ENCODE data around the gene CFAP46.

DNA sequence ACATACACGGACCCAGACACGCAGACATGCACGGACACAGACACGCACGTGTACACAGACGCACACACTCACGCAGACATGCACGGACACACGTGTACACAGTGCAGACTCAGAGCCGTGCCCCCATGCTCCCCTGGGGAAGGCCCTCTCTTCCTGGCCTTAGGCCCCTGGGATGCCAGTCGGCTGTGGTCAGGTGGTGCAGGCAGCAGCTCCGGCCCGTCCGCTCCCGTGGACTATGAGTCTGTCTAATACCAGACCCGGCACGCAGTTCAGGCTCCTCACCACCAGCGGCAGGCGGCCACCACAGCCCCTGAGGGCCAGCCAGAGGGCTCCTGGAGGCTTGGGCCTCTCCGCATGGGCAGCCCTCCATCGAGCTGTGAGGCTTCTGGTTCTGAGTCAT, 104.5 kb downstream of the CFAP46 start:
- TF ChIP-seq, protein P1, sequence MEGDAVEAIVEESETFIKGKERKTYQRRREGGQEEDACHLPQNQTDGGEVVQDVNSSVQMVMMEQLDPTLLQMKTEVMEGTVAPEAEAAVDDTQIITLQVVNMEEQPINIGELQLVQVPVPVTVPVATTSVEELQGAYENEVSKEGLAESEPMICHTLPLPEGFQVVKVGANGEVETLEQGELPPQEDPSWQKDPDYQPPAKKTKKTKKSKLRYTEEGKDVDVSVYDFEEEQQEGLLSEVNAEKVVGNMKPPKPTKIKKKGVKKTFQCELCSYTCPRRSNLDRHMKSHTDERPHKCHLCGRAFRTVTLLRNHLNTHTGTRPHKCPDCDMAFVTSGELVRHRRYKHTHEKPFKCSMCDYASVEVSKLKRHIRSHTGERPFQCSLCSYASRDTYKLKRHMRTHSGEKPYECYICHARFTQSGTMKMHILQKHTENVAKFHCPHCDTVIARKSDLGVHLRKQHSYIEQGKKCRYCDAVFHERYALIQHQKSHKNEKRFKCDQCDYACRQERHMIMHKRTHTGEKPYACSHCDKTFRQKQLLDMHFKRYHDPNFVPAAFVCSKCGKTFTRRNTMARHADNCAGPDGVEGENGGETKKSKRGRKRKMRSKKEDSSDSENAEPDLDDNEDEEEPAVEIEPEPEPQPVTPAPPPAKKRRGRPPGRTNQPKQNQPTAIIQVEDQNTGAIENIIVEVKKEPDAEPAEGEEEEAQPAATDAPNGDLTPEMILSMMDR (IDR thresholded peaks at IDR 0.05; ENCODE audit: low read depth, low read length, missing input control), result no peak
- TF ChIP-seq, protein P2, sequence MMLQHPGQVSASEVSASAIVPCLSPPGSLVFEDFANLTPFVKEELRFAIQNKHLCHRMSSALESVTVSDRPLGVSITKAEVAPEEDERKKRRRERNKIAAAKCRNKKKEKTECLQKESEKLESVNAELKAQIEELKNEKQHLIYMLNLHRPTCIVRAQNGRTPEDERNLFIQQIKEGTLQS (IDR thresholded peaks at IDR 0.05), result no peak
- no peak for TF ChIP-seq FOXA1 (IDR thresholded peaks at IDR 0.05)
- TF ChIP-seq TAF1 (conservative IDR thresholded peaks at IDR 0.05), result no peak
- TF ChIP-seq JUND (IDR thresholded peaks at IDR 0.05), result no peak
- no peak for TF ChIP-seq RAD21 (IDR thresholded peaks at IDR 0.05)
- TF ChIP-seq, protein P3, sequence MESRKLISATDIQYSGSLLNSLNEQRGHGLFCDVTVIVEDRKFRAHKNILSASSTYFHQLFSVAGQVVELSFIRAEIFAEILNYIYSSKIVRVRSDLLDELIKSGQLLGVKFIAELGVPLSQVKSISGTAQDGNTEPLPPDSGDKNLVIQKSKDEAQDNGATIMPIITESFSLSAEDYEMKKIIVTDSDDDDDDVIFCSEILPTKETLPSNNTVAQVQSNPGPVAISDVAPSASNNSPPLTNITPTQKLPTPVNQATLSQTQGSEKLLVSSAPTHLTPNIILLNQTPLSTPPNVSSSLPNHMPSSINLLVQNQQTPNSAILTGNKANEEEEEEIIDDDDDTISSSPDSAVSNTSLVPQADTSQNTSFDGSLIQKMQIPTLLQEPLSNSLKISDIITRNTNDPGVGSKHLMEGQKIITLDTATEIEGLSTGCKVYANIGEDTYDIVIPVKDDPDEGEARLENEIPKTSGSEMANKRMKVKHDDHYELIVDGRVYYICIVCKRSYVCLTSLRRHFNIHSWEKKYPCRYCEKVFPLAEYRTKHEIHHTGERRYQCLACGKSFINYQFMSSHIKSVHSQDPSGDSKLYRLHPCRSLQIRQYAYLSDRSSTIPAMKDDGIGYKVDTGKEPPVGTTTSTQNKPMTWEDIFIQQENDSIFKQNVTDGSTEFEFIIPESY (IDR thresholded peaks at IDR 0.05), result no peak
- no peak for TF ChIP-seq SP1 (IDR thresholded peaks at IDR 0.05)
- TF ChIP-seq, protein P4, sequence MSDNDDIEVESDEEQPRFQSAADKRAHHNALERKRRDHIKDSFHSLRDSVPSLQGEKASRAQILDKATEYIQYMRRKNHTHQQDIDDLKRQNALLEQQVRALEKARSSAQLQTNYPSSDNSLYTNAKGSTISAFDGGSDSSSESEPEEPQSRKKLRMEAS (IDR thresholded peaks at IDR 0.05), result no peak
- no peak for TF ChIP-seq RXRA (IDR thresholded peaks at IDR 0.05)
- TF ChIP-seq GABPA (IDR thresholded peaks at IDR 0.05 in 1 of 2, conservative IDR thresholded peaks at IDR 0.05 in 1 of 2), result no peak
- TF ChIP-seq, protein P5, sequence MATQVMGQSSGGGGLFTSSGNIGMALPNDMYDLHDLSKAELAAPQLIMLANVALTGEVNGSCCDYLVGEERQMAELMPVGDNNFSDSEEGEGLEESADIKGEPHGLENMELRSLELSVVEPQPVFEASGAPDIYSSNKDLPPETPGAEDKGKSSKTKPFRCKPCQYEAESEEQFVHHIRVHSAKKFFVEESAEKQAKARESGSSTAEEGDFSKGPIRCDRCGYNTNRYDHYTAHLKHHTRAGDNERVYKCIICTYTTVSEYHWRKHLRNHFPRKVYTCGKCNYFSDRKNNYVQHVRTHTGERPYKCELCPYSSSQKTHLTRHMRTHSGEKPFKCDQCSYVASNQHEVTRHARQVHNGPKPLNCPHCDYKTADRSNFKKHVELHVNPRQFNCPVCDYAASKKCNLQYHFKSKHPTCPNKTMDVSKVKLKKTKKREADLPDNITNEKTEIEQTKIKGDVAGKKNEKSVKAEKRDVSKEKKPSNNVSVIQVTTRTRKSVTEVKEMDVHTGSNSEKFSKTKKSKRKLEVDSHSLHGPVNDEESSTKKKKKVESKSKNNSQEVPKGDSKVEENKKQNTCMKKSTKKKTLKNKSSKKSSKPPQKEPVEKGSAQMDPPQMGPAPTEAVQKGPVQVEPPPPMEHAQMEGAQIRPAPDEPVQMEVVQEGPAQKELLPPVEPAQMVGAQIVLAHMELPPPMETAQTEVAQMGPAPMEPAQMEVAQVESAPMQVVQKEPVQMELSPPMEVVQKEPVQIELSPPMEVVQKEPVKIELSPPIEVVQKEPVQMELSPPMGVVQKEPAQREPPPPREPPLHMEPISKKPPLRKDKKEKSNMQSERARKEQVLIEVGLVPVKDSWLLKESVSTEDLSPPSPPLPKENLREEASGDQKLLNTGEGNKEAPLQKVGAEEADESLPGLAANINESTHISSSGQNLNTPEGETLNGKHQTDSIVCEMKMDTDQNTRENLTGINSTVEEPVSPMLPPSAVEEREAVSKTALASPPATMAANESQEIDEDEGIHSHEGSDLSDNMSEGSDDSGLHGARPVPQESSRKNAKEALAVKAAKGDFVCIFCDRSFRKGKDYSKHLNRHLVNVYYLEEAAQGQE (IDR thresholded peaks at IDR 0.05), result no peak
- no peak for TF ChIP-seq YY1 (IDR thresholded peaks at IDR 0.05)

All from liver (tissue), 3 donors.